Pancreas (tissue), 10 donors: ENCODE data around the gene MRPS18B. TPM values are rescaled to one million over a fixed set of nuclear protein-coding genes. Genes with fewer than 3 reads are reported as not detected.

Experiments used
- ATAC-seq, 4 donors: fragments of 200-7000 bp; cut with Tn5 transposase; one replicate each; pipeline versions ENCODE4 v1.8.0 to v1.9.1; 2020; ENCODE audit warnings: mild to moderate bottlenecking in 4 of 4, moderate library complexity in 4 of 4
- DNase-seq, 6 donors: peaks; one replicate each; pipeline ENCODE4 v3.0.0-alpha.2; 2020
- FAIRE-seq: peaks from 2 replicates; lab custom pipeline; 2012; peaks lifted over from hg19 to GRCh38; lab: Jason Lieb, UNC
- H3K27ac ChIP-seq, 4 donors: fragments of 200-600 bp; sonication (generic); 1 replicate in 3 of 4; 2 replicates in 1 of 4; pipeline versions ENCODE4 v1.5.0 to v1.8.0; 2020
- H3K27me3 ChIP-seq, 4 donors: fragments of 200-600 bp; one replicate each; pipeline ENCODE4 v1.8.0; 2021
- H3K36me3 ChIP-seq, 3 donors: fragments of 200-600 bp; sonication (generic) in 1 of 3; one replicate each; pipeline versions ENCODE4 v1.5.0 to v1.8.0; 2020 to 2021
- H3K4me1 ChIP-seq, 3 donors: fragments of 200-600 bp; one replicate each; pipeline ENCODE4 v1.8.0; 2021
- H3K4me3 ChIP-seq, 4 donors: fragments of 200-600 bp; sonication (generic) in 2 of 4; one replicate each; pipeline versions ENCODE4 v1.5.0 to v1.8.0; 2020 to 2021
- H3K9me3 ChIP-seq, 4 donors: fragments of 200-600 bp; one replicate each; pipeline ENCODE4 v1.8.0; 2021
- CTCF ChIP-seq, 4 donors: fragments of 200-600 bp; sonication (generic) in 3 of 4; IDR thresholded peaks; one replicate each; pipeline versions ENCODE4 v1.5.0 to v1.8.0; 2021; ENCODE audit warnings: antibody characterized with exemption in 4 of 4
- WGBS, 2 donors: extraction: QIAGEN DNeasy Blood & Tissue Kit; methylation state at CpG; one replicate each; pipeline ENCODE4 v1.1.7; 2013; 5-methylcytosine and 5-hydroxymethylcytosine counted together
- intact Hi-C, 3 donors: fragments of 100-400 bp; cut with DNase I; formaldehyde crosslinking; loops; one replicate each; pipeline versions ENCODE4 v1.11.1 to v1.14.2; 2022
- polyA plus RNA-seq, 2 donors: library from polyadenylated mRNA; stranded (reverse); fragments of 200-250 nt; gene quantifications; one replicate each; pipeline ENCODE4 v1.2.3, GENCODE V29; 2013
- total RNA-seq, 6 donors: library from RNA; stranded (reverse); fragmentation: NEBNext Ultra II Directional in 4 of 6; extraction: Animal tissue kit (Norgen Biotek cat#: 25700) in 4 of 6; gene quantifications; one replicate each; pipeline versions ENCODE4 v1.2.1 to v1.2.4, GENCODE V29; 2021 to 2023
- donor health status: healthy with polysubstance abuse.
- donor health status: DM: no; HTN: no; CAD: no; lungs with moderate emphysema.
- donor health status: DM: no; HTN: no; CAD: no.
- donor health status: control.
- donor health status: control.
- donor health status: Bipolar disorder and iron deficiency.
- donor health status: DM: yes; HTN: yes; CAD: no.
- donor health status: DM: no; HTN: no; CAD: no.
- donor health status: DM: no; HTN: no; CAD: no.
- donor health status: DM: yes; HTN: yes; CAD: no.

MRPS18B gene
- total and polyA plus RNA-seq, 8 donors: 22.9 to 41.1 (median 29.1) TPM

- Histone ChIP-seq H3K27me3 (no peaks in the 10 kb centered on the region), H3K4me3 (no peak overlapping the region), H3K36me3 (peaks cover 36 to 59% (median 56%) of the 10 kb centered on the region in 3 donors), H3K9me3 (no peaks in the 10 kb centered on the region), H3K4me1 (no peaks in the 10 kb centered on the region), H3K27ac (no peak overlapping the region)
- intact Hi-C loops: no loop called here
- WGBS, 2 donors: 68 to 69% methylated on average over 6 of the region's 6 CpGs
- no peak for TF ChIP-seq CTCF (IDR thresholded peaks at IDR 0.05)
- ATAC-seq: no peak
- no peak for DNase-seq
- FAIRE-seq: no peak
These were observed 16.2 kb upstream of the MRPS18B start for GRCh38 chr6:30601436-30601814.

GRCh38 chr6:30601815-30602641 is 15.6 kb upstream of the MRPS18B start:
- no peak for ATAC-seq
- no peak for TF ChIP-seq CTCF (IDR thresholded peaks at IDR 0.05)
- Histone ChIP-seq H3K27ac (no peak overlapping the region), H3K9me3 (no peaks in the 10 kb centered on the region), H3K36me3 (peaks cover 42 to 62% (median 61%) of the 10 kb centered on the region in 3 donors), H3K4me1 (no peaks in the 10 kb centered on the region), H3K4me3 (no peak overlapping the region), H3K27me3 (no peaks in the 10 kb centered on the region)
- intact Hi-C loops: no loop called here
- peak in 1 of 6 donors; percentile 54 for DNase-seq
- 89 to 90% methylated on average over 39 of the region's 39 CpGs for WGBS, 2 donors
- FAIRE-seq: no peak

- peaks cover 42 to 81% (median 63%) of the 10 kb centered on the region in 3 donors for H3K36me3 ChIP-seq
- H3K27ac ChIP-seq: no peak overlapping the region
- no peak overlapping the region for H3K4me3 ChIP-seq
- H3K9me3 ChIP-seq: no peaks in the 10 kb centered on the region
- intact Hi-C loops: no loop called here
- WGBS, 2 donors: 86 to 87% methylated on average over 13 of the region's 13 CpGs
- DNase-seq (peak in 1 of 6 donors; percentile 18), ATAC-seq (no peak), FAIRE-seq (no peak)
- TF ChIP-seq CTCF (IDR thresholded peaks at IDR 0.05): no peak
- no peaks in the 10 kb centered on the region for H3K27me3 ChIP-seq
- no peaks in the 10 kb centered on the region for H3K4me1 ChIP-seq
These were observed 13.7 kb upstream of the MRPS18B start for GRCh38 chr6:30603961-30604360.

GRCh38 chr6:30610065-30610464 is 7.6 kb upstream of the MRPS18B start:
- H3K36me3 ChIP-seq: peaks cover 14 to 47% (median 16%) of the 10 kb centered on the region in 3 donors
- no peaks in the 10 kb centered on the region for H3K9me3 ChIP-seq
- no peak for TF ChIP-seq CTCF (IDR thresholded peaks at IDR 0.05)
- H3K4me1 ChIP-seq: peaks cover 18 to 38% (median 32%) of the 10 kb centered on the region in 3 donors
- no peak overlapping the region for H3K4me3 ChIP-seq
- H3K27ac ChIP-seq: no peak overlapping the region
- no peaks in the 10 kb centered on the region for H3K27me3 ChIP-seq
- ATAC-seq (no peak), DNase-seq (no peak), FAIRE-seq (no peak)
- WGBS, 2 donors: 52 to 60% methylated on average over 4 of the region's 4 CpGs
- intact Hi-C loops: no loop called here
